ENCODE measurements around the gene CHCHD6. TPM values are rescaled to one million over a fixed set of nuclear protein-coding genes. Genes with fewer than 3 reads are reported as not detected.

The CHCHD6 gene
- total RNA-seq, 1 experiment from 2014 or later: 40.9 TPM

- TF ChIP-seq MLX (CRISPR knock-in tag; IDR thresholded peaks at IDR 0.05) (no peak), ATF6 (CRISPR knock-in tag; IDR thresholded peaks at IDR 0.05) (no peak), ZNF416 (CRISPR knock-in tag; IDR thresholded peaks at IDR 0.05) (no peak), NR1H2 (CRISPR knock-in tag; IDR thresholded peaks at IDR 0.05) (no peak)
Observed at GRCh38 chr3:126684218-126684751, 19.8 kb upstream of the CHCHD6 start (continued).

GRCh38 chr3:126685021-126685420, 19.0 kb upstream of the CHCHD6 start:
- no peak overlapping the region for H3K4me3 Mint-ChIP-seq
- ChIA-PET CTCF (no interaction called here), POLR2A (no interaction called here)
- no peak overlapping the region for H3K27ac Mint-ChIP-seq
- peaks cover 21% of the 10 kb centered on the region for H3K4me1 Mint-ChIP-seq
- ATAC-seq: no peak
- peaks cover 5% of the 10 kb centered on the region for H3K27me3 Mint-ChIP-seq (ENCODE audit: low read depth)
- H3K9me3 Mint-ChIP-seq: no peaks in the 10 kb centered on the region
- H3K36me3 Mint-ChIP-seq: no peaks in the 10 kb centered on the region
- no peak for DNase-seq (ENCODE audit: low spot score)
- TF ChIP-seq ZNF317 (CRISPR knock-in tag; IDR thresholded peaks at IDR 0.05; ENCODE audit: borderline replicate concordance, low read depth) (no peak), GTF2I (CRISPR knock-in tag; conservative IDR thresholded peaks at IDR 0.05) (no peak), NR3C1 (CRISPR knock-in tag; conservative IDR thresholded peaks at IDR 0.05; ENCODE audit: low read depth) (no peak), ARID4B (CRISPR knock-in tag; IDR thresholded peaks at IDR 0.05; ENCODE audit: borderline replicate concordance) (no peak), GRHL2 (CRISPR knock-in tag; IDR thresholded peaks at IDR 0.05; ENCODE audit: insufficient replicate concordance, severe bottlenecking) (no peak), E2F4 (CRISPR knock-in tag; IDR thresholded peaks at IDR 0.05; ENCODE audit: borderline replicate concordance, low read depth) (no peak), CTCF (IDR thresholded peaks at IDR 0.05) (no peak), PRDM15 (CRISPR knock-in tag; IDR thresholded peaks at IDR 0.05) (no peak), HMGXB4 (CRISPR knock-in tag; IDR thresholded peaks at IDR 0.05) (no peak), TP53 (CRISPR knock-in tag; IDR thresholded peaks at IDR 0.05) (no peak), ZNF671 (CRISPR knock-in tag; IDR thresholded peaks at IDR 0.05) (no peak), RELA (CRISPR knock-in tag; IDR thresholded peaks at IDR 0.05; ENCODE audit: borderline replicate concordance) (no peak), NR1H2 (CRISPR knock-in tag; IDR thresholded peaks at IDR 0.05) (no peak), FOXP1 (CRISPR knock-in tag; IDR thresholded peaks at IDR 0.05; ENCODE audit: borderline replicate concordance) (no peak), ERG (CRISPR knock-in tag; IDR thresholded peaks at IDR 0.05) (no peak), ZNF423 (CRISPR knock-in tag; IDR thresholded peaks at IDR 0.05) (no peak)

Data from WTC11 (cell line).